Measurements from ENCODE around the gene ABCC9.
A peak's percentile ranks its signal among the peaks of the same experiment; 100 is the strongest.

The ABCC9 gene

DNA sequence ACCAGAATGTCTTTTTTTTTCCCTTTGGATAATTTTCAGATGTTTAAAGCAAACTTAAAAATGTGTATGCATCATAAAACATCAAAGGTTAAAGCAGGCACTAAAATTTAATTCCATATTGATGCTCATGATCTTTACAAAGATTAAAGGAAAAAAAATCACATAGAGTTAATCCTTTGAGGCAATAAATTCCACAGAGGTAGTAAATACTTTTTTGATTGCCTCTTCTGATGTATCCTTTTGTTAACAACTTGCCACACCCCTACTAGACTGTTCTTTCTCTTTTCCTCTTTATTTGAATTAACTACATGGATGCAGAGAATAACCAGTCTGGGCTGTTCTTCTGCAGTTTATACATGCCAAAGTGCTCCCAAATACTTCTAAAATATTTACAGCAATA lies 121.5 kb downstream of the ABCC9 start:
- H3K79me2 ChIP-seq (ENCODE audit: control insufficient read depth, insufficient read depth, low read length, poor library complexity), result no peaks in the 10 kb centered on the region

DNA sequence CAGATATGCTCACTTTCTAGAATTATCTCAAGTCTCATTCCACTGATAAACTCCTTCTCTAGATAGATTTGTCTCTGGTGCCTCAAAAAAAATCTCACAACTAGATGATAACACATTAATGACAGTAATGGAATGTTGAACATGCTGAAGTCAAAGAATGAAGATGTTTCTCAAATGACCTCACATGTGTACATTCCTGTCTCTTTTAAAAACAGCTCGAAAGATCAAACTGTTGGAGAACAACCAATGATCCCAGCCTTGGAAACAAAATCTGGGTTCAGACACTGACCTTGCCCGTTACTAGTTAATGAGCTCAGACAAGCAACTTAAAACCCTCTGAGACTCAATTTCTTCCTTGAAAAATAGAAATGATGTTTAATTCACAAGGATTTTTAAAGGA lies 122.0 kb downstream of the ABCC9 start:
- no CpG with 5 or more reads among the region's 2 CpGs for WGBS (ENCODE audit: extremely low coverage, insufficient coverage, insufficient read length)
- Histone ChIP-seq H4K91ac (ENCODE audit: low read depth, low read length) (no peak overlapping the region), H3K9ac (ENCODE audit: low read length) (no peak overlapping the region), H3K4me2 (ENCODE audit: low read length) (no peak overlapping the region), H3K4me3 (ENCODE audit: low read depth, low read length) (no peak overlapping the region), H2BK5ac (ENCODE audit: low read depth, low read length, poor library complexity) (no peak overlapping the region), H3K27ac (ENCODE audit: low read depth, low read length) (no peak overlapping the region), H3K18ac (ENCODE audit: low read length) (no peak overlapping the region), H2AFZ (ENCODE audit: insufficient read depth, low read length, poor library complexity) (no peak overlapping the region), H3K14ac (ENCODE audit: low read length) (no peak overlapping the region), H3K9me3 (ENCODE audit: insufficient read depth, low read depth, low read length) (no peaks in the 10 kb centered on the region), H3K4me1 (ENCODE audit: control insufficient read depth in 1 of 2, insufficient read depth in 2 of 2, low read length in 2 of 2) (no peaks in the 10 kb centered on the region), H3K36me3 (ENCODE audit: control insufficient read depth in 1 of 2, insufficient read depth in 2 of 2, low read length in 2 of 2) (no peaks in the 10 kb centered on the region), H3K79me2 (ENCODE audit: control insufficient read depth, insufficient read depth, low read length, poor library complexity) (no peaks in the 10 kb centered on the region), H3K27me3 (ENCODE audit: insufficient read depth, low read length) (no peaks in the 10 kb centered on the region), H2BK120ac (ENCODE audit: insufficient read depth, low read length, poor library complexity) (no peak overlapping the region), H3K4ac (ENCODE audit: low read depth, low read length) (no peak overlapping the region), H2AK5ac (ENCODE audit: low read length) (no peak overlapping the region), H4K12ac (ENCODE audit: low read depth, low read length) (no peak overlapping the region), H3K79me1 (ENCODE audit: low read length) (no peaks in the 10 kb centered on the region), H3K23ac (ENCODE audit: low read length) (no peak overlapping the region), H4K8ac (ENCODE audit: low read depth, low read length) (no peak overlapping the region), H2BK12ac (ENCODE audit: low read length) (no peak overlapping the region)
- peak; percentile 17 to 91 for DNase-seq

More for the DNA sequence above, 121.5 kb downstream of the ABCC9 start:
- H3K4me3 ChIP-seq (ENCODE audit: low read depth, low read length), result no peak overlapping the region
- no peak overlapping the region for H2AFZ ChIP-seq (ENCODE audit: insufficient read depth, low read length, poor library complexity)
- H3K27me3 ChIP-seq (ENCODE audit: insufficient read depth, low read length), result no peaks in the 10 kb centered on the region
- H3K23ac ChIP-seq (ENCODE audit: low read length), result no peak overlapping the region
- no peak overlapping the region for H2BK5ac ChIP-seq (ENCODE audit: low read depth, low read length, poor library complexity)
- no peak overlapping the region for H2BK12ac ChIP-seq (ENCODE audit: low read length)
- no peak overlapping the region for H2BK120ac ChIP-seq (ENCODE audit: insufficient read depth, low read length, poor library complexity)
- H3K27ac ChIP-seq (ENCODE audit: low read depth, low read length), result no peak overlapping the region
- H2AK5ac ChIP-seq (ENCODE audit: low read length), result no peak overlapping the region
- H4K12ac ChIP-seq (ENCODE audit: low read depth, low read length), result no peak overlapping the region
- H3K4ac ChIP-seq (ENCODE audit: low read depth, low read length), result no peak overlapping the region
- H3K36me3 ChIP-seq (ENCODE audit: control insufficient read depth in 1 of 2, insufficient read depth in 2 of 2, low read length in 2 of 2), result no peaks in the 10 kb centered on the region
- no peak overlapping the region for H4K8ac ChIP-seq (ENCODE audit: low read depth, low read length)
- no peak overlapping the region for H3K9ac ChIP-seq (ENCODE audit: low read length)
- no peak overlapping the region for H3K4me2 ChIP-seq (ENCODE audit: low read length)
- H3K4me1 ChIP-seq (ENCODE audit: control insufficient read depth in 1 of 2, insufficient read depth in 2 of 2, low read length in 2 of 2), result no peaks in the 10 kb centered on the region
- no peak overlapping the region for H3K14ac ChIP-seq (ENCODE audit: low read length)
- no peak for DNase-seq
- no peak overlapping the region for H3K18ac ChIP-seq (ENCODE audit: low read length)
- H4K91ac ChIP-seq (ENCODE audit: low read depth, low read length), result no peak overlapping the region
- no peaks in the 10 kb centered on the region for H3K79me1 ChIP-seq (ENCODE audit: low read length)
- H3K9me3 ChIP-seq (ENCODE audit: insufficient read depth, low read depth, low read length), result no peaks in the 10 kb centered on the region

DNA sequence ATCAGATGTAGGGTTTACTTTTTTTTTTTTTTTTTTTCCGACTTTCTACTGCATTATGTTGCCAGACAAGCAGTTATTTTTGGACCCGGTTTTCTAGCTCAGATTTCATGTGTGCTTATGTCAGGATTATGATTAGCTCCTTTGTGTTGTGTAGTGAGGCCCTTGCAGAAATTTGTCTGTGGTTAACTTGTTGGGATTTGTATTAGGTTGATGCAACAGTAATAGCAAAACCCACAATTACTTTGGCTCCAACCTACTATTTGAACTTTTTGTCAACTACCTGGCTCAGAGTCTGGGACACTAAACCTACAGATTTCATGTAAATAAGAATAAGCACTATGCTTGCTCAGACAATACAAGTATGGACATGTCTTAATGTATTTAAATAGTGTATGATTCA lies 122.6 kb downstream of the ABCC9 start:
- Histone ChIP-seq H2AK5ac (ENCODE audit: low read length) (no peak overlapping the region), H4K8ac (ENCODE audit: low read depth, low read length) (no peak overlapping the region), H3K79me2 (ENCODE audit: control insufficient read depth, insufficient read depth, low read length, poor library complexity) (no peaks in the 10 kb centered on the region), H3K4me1 (ENCODE audit: control insufficient read depth in 1 of 2, insufficient read depth in 2 of 2, low read length in 2 of 2) (no peaks in the 10 kb centered on the region), H3K23ac (ENCODE audit: low read length) (no peak overlapping the region), H4K12ac (ENCODE audit: low read depth, low read length) (no peak overlapping the region), H3K9me3 (ENCODE audit: insufficient read depth, low read depth, low read length) (no peaks in the 10 kb centered on the region), H2BK12ac (ENCODE audit: low read length) (no peak overlapping the region), H2BK5ac (ENCODE audit: low read depth, low read length, poor library complexity) (no peak overlapping the region), H3K27me3 (ENCODE audit: insufficient read depth, low read length) (no peaks in the 10 kb centered on the region), H3K14ac (ENCODE audit: low read length) (no peak overlapping the region), H3K4me3 (ENCODE audit: low read depth, low read length) (no peak overlapping the region), H3K4me2 (ENCODE audit: low read length) (no peak overlapping the region), H2BK120ac (ENCODE audit: insufficient read depth, low read length, poor library complexity) (no peak overlapping the region), H3K79me1 (ENCODE audit: low read length) (no peaks in the 10 kb centered on the region), H3K4ac (ENCODE audit: low read depth, low read length) (no peak overlapping the region), H3K9ac (ENCODE audit: low read length) (no peak overlapping the region), H2AFZ (ENCODE audit: insufficient read depth, low read length, poor library complexity) (no peak overlapping the region), H4K91ac (ENCODE audit: low read depth, low read length) (no peak overlapping the region), H3K18ac (ENCODE audit: low read length) (no peak overlapping the region), H3K36me3 (ENCODE audit: control insufficient read depth in 1 of 2, insufficient read depth in 2 of 2, low read length in 2 of 2) (no peaks in the 10 kb centered on the region), H3K27ac (ENCODE audit: low read depth, low read length) (no peak overlapping the region)
- WGBS (ENCODE audit: extremely low coverage, insufficient coverage, insufficient read length), result no CpG with 5 or more reads among the region's 2 CpGs
- no peak for DNase-seq

DNA sequence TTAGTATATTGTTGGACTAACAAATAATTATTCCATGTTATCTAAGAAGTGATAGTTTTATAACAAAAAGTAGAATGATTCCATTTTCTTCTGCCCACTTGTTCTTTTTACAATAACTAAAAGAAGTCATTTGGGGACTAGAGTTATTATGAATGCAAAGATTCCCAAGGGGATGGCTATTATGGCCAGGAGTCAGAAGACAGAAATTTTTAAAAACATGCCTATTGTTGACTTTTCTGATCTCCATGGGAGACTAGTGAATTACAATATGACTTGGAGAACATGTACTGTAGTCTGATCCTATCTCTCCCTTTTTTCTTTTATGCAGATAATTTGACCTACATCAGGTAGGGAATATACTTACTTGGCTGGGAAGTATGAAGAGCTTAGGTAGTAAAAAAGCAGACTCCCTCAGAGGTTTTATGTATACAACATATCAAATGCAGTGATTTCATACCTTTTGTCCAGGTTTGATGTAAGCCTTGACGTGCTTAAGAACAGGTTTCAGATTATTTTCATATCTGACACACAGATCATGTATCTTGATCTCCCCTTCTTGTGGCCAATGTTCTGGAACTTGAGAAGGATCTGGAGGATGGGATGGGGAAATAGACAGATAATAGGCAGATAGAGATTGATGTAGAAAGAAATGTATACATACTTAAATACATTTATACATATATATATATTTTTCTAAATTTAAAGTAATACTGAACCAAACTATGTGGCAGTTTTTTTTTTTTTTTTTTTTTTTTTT lies 125.7 kb downstream of the ABCC9 start:
- no CpG with 5 or more reads among the region's 1 CpG for WGBS (ENCODE audit: extremely low coverage, insufficient coverage, insufficient read length)
- H3K4me1 ChIP-seq (ENCODE audit: control insufficient read depth in 1 of 2, insufficient read depth in 2 of 2, low read length in 2 of 2), result no peaks in the 10 kb centered on the region
- H3K4ac ChIP-seq (ENCODE audit: low read depth, low read length), result no peak overlapping the region
- H3K14ac ChIP-seq (ENCODE audit: low read length), result no peak overlapping the region
- no peak overlapping the region for H2BK12ac ChIP-seq (ENCODE audit: low read length)
- H2AK5ac ChIP-seq (ENCODE audit: low read length), result no peak overlapping the region
- H3K4me2 ChIP-seq (ENCODE audit: low read length), result no peak overlapping the region
- H3K18ac ChIP-seq (ENCODE audit: low read length), result no peak overlapping the region
- no peak overlapping the region for H2BK120ac ChIP-seq (ENCODE audit: insufficient read depth, low read length, poor library complexity)
- no peaks in the 10 kb centered on the region for H3K79me2 ChIP-seq (ENCODE audit: control insufficient read depth, insufficient read depth, low read length, poor library complexity)
- H4K8ac ChIP-seq (ENCODE audit: low read depth, low read length), result no peak overlapping the region
- H2BK5ac ChIP-seq (ENCODE audit: low read depth, low read length, poor library complexity), result no peak overlapping the region
- no peak overlapping the region for H4K12ac ChIP-seq (ENCODE audit: low read depth, low read length)
- H3K27me3 ChIP-seq (ENCODE audit: insufficient read depth, low read length), result no peaks in the 10 kb centered on the region
- no peak overlapping the region for H3K9ac ChIP-seq (ENCODE audit: low read length)
- H3K79me1 ChIP-seq (ENCODE audit: low read length), result no peaks in the 10 kb centered on the region
- H3K27ac ChIP-seq (ENCODE audit: low read depth, low read length), result no peak overlapping the region
- no peaks in the 10 kb centered on the region for H3K36me3 ChIP-seq (ENCODE audit: control insufficient read depth in 1 of 2, insufficient read depth in 2 of 2, low read length in 2 of 2)
- DNase-seq, result no peak
- no peak overlapping the region for H2AFZ ChIP-seq (ENCODE audit: insufficient read depth, low read length, poor library complexity)
- H3K4me3 ChIP-seq (ENCODE audit: low read depth, low read length), result no peak overlapping the region
- no peaks in the 10 kb centered on the region for H3K9me3 ChIP-seq (ENCODE audit: insufficient read depth, low read depth, low read length)
- H3K23ac ChIP-seq (ENCODE audit: low read length), result no peak overlapping the region
- H4K91ac ChIP-seq (ENCODE audit: low read depth, low read length), result no peak overlapping the region
